ENCODE results near the gene BAAT. TPM values are rescaled to one million over a fixed set of nuclear protein-coding genes. Genes with fewer than 3 reads are reported as not detected.

Gene BAAT
- total and polyA plus RNA-seq, 2 experiments from 2014 or later: 0.19 TPM; not detected in 1

DNA sequence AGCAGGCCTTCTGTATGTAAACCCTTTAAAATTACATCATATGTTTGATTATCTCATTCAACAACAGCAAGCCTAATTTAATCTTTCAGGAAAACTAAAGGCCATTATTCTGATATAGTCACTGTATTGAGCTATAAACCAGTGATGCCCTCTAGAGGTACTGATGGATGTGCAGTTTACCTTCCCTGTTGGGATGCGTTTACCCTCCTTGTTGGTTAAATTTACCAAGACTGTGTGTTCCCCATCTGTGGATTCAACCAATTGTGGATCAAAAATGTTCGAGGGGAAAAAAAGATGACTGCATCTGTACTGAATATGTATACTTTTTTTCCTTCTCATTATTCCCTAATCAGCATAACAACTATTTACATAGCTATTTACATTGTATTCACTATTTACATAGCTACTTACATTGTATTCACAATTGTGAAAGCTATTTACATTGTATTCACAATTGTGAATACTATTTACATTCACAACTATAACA is 3.7 kb upstream of the BAAT start:
- Histone ChIP-seq H3K4me2 (ENCODE audit: unreplicated experiment) (no peak overlapping the region), H3K4me1 (ENCODE audit: insufficient read depth) (peaks cover 1% of the 10 kb centered on the region; the same call in 1 of the 2 replicates), H3F3A (ENCODE audit: insufficient read depth) (peaks cover 10% of the 10 kb centered on the region; the same call in 1 of the 2 replicates), H3K27ac (no peak overlapping the region), H3K27me3 (replicated peaks; ENCODE audit: insufficient read depth) (no peaks in the 10 kb centered on the region), H3K9me2 (ENCODE audit: insufficient read depth) (no peaks in the 10 kb centered on the region), H2AFZ (no peak overlapping the region), H4K20me1 (ENCODE audit: insufficient read depth) (peaks cover 9% of the 10 kb centered on the region; the same call in 1 of the 2 replicates), H3K9me3 (ENCODE audit: low read depth) (no peaks in the 10 kb centered on the region), H3K36me3 (ENCODE audit: low read depth) (peaks cover 12% of the 10 kb centered on the region), H3K79me2 (ENCODE audit: insufficient read depth) (peaks cover 30% of the 10 kb centered on the region), H3K9ac (no peak overlapping the region), H3K4me3 (no peak overlapping the region)
- in situ Hi-C loops (cut with MboI): no loop called here
- WGBS, 2 experiments (ENCODE audit: low coverage in 1 of 2, low lambda C conversion rate in 2 of 2, missing lambda C conversion rate in 2 of 2): 91 to 94% methylated on average over 2 of the region's 2 CpGs
- DNase-seq: peak; percentile 30
- TF ChIP-seq EZH2 (IDR thresholded peaks at IDR 0.05; ENCODE audit: insufficient read depth, poor library complexity, severe bottlenecking) (no peak), EZH2phosphoT487 (IDR thresholded peaks at IDR 0.05; ENCODE audit: insufficient read depth, low read depth) (no peak)

DNA sequence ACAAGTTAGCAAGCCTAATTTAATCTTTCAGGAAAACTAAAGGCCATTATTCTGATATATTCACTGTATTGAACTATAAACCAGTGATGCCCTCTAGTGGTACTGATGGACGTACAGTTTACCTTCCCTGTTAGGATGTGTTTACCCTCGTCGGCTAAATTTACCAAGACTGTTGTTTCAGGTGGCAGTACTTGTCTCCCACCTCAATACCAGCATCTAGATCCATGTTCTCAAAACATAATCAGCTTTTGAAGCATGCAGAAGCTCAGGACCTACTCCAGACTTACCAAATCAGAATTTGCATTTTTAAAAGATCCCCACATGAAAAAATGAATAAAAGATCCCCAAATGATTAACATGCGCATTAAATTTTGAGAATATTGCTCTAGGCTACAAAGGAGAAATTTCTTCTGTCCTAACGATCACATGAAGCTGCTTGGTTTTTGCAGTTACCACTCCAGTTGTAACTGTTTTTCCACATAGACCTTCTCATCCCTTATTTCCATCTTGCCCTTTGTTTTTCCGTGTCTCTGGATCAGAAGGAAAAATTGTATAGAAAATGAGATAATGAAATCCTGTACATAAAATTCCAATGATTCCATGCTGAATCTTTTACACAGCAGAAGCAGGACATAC is 3.2 kb upstream of the BAAT start:
- H4K20me1 ChIP-seq (ENCODE audit: insufficient read depth): peaks cover 7% of the 10 kb centered on the region; the same call in 1 of the 2 replicates
- H3K9me3 ChIP-seq (ENCODE audit: low read depth): no peaks in the 10 kb centered on the region
- no peak overlapping the region for H3K4me3 ChIP-seq
- H3F3A ChIP-seq (ENCODE audit: insufficient read depth): peaks cover 10% of the 10 kb centered on the region; the same call in 1 of the 2 replicates
- H3K79me2 ChIP-seq (ENCODE audit: insufficient read depth): peaks cover 24% of the 10 kb centered on the region
- H3K4me1 ChIP-seq (ENCODE audit: insufficient read depth): peaks cover 6% of the 10 kb centered on the region; the same call in 1 of the 2 replicates
- H3K4me2 ChIP-seq (ENCODE audit: unreplicated experiment): no peak overlapping the region
- no peak overlapping the region for H3K9ac ChIP-seq
- 77 to 79% methylated on average over 6 of the region's 6 CpGs for WGBS, 2 experiments (ENCODE audit: low coverage in 1 of 2, low lambda C conversion rate in 2 of 2, missing lambda C conversion rate in 2 of 2)
- in situ Hi-C loops (cut with MboI): no loop called here
- H2AFZ ChIP-seq: no peak overlapping the region
- H3K27ac ChIP-seq: no peak overlapping the region
- DNase-seq: peak; percentile 75
- no peaks in the 10 kb centered on the region for H3K9me2 ChIP-seq (ENCODE audit: insufficient read depth)
- TF ChIP-seq EZH2 (IDR thresholded peaks at IDR 0.05; ENCODE audit: insufficient read depth, poor library complexity, severe bottlenecking) (no peak), EZH2phosphoT487 (IDR thresholded peaks at IDR 0.05; ENCODE audit: insufficient read depth, low read depth) (no peak)
- no peaks in the 10 kb centered on the region for H3K27me3 ChIP-seq (replicated peaks; ENCODE audit: insufficient read depth)
- peaks cover 12% of the 10 kb centered on the region for H3K36me3 ChIP-seq (ENCODE audit: low read depth)

DNA sequence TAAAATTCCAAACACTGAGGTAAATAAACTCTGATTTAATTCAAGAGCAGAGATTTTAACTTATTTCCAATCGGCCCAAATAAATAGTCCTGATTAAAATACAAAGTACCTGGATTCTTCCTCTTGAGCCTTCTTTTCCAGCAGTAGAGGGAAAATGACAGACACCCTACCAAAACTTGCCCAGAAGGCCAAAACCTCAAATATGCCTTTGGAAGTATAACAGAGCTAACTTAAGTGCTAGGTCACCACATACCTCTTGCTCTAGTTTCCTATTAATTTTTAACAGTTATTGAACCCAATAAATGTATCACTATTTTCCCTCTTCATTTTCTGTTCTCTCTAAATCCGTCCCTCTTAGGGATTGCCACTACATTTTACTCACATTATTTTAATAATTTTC is 1.4 kb downstream of the BAAT start:
- H3K9me2 ChIP-seq (ENCODE audit: insufficient read depth): no peaks in the 10 kb centered on the region
- WGBS, 2 experiments (ENCODE audit: low coverage in 1 of 2, low lambda C conversion rate in 2 of 2, missing lambda C conversion rate in 2 of 2): 85 to 91% methylated on average over 2 of the region's 2 CpGs
- H3K9ac ChIP-seq: no peak overlapping the region
- H3K79me2 ChIP-seq (ENCODE audit: insufficient read depth): no peaks in the 10 kb centered on the region
- H3K27ac ChIP-seq: no peak overlapping the region
- peaks cover 6% of the 10 kb centered on the region; the same call in 1 of the 2 replicates for H3K4me1 ChIP-seq (ENCODE audit: insufficient read depth)
- H3K4me3 ChIP-seq: no peak overlapping the region
- in situ Hi-C loops (cut with MboI): no loop called here
- peaks cover 6% of the 10 kb centered on the region; the same call in 1 of the 2 replicates for H3F3A ChIP-seq (ENCODE audit: insufficient read depth)
- H3K4me2 ChIP-seq (ENCODE audit: unreplicated experiment): peak overlapping the region; percentile 1
- DNase-seq: peak; percentile 23
- H3K36me3 ChIP-seq (ENCODE audit: low read depth): no peaks in the 10 kb centered on the region
- no peaks in the 10 kb centered on the region for H3K9me3 ChIP-seq (ENCODE audit: low read depth)
- TF ChIP-seq EZH2 (IDR thresholded peaks at IDR 0.05; ENCODE audit: insufficient read depth, poor library complexity, severe bottlenecking) (no peak), EZH2phosphoT487 (IDR thresholded peaks at IDR 0.05; ENCODE audit: insufficient read depth, low read depth) (no peak)
- H4K20me1 ChIP-seq (ENCODE audit: insufficient read depth): no peaks in the 10 kb centered on the region
- H2AFZ ChIP-seq: no peak overlapping the region
- no peaks in the 10 kb centered on the region for H3K27me3 ChIP-seq (replicated peaks; ENCODE audit: insufficient read depth)

DNA sequence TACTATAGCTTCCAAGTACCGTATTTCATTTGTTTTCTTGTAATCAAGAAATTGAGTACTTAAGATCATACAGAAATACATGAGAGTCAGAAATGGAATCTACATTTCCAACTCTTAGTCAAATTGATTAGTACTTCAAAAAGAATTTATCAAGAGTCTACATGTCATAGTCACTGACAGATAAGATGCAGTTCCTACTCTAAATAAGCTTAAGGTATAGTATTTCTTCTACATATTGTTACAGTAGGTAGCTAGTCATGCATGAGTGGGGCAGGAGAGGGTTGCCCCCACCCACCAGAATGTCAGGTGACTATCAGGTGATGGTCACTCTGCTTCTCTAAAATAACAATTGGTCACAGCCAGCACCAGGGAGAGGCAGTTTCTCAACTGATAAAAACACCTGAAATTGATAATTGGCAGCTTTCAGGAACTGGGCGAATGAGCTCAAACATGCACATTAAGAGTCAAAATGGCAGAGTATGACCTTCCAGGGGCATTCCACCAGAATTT is 2.9 kb downstream of the BAAT start:
- H3K4me1 ChIP-seq (ENCODE audit: insufficient read depth): peaks cover 13% of the 10 kb centered on the region
- H3K36me3 ChIP-seq (ENCODE audit: low read depth): no peaks in the 10 kb centered on the region
- no peak overlapping the region for H3K9ac ChIP-seq
- H3K79me2 ChIP-seq (ENCODE audit: insufficient read depth): no peaks in the 10 kb centered on the region
- DNase-seq: no peak
- no peaks in the 10 kb centered on the region for H4K20me1 ChIP-seq (ENCODE audit: insufficient read depth)
- H3F3A ChIP-seq (ENCODE audit: insufficient read depth): peaks cover 9% of the 10 kb centered on the region
- 99 to 100% methylated on average over 2 of the region's 2 CpGs for WGBS, 2 experiments (ENCODE audit: low coverage in 1 of 2, low lambda C conversion rate in 2 of 2, missing lambda C conversion rate in 2 of 2)
- H2AFZ ChIP-seq: no peak overlapping the region
- TF ChIP-seq EZH2 (IDR thresholded peaks at IDR 0.05; ENCODE audit: insufficient read depth, poor library complexity, severe bottlenecking): no peak
- TF ChIP-seq EZH2phosphoT487 (IDR thresholded peaks at IDR 0.05; ENCODE audit: insufficient read depth, low read depth): no peak
- in situ Hi-C loops (cut with MboI): no loop called here
- no peaks in the 10 kb centered on the region for H3K9me2 ChIP-seq (ENCODE audit: insufficient read depth)
- no peak overlapping the region for H3K4me2 ChIP-seq (ENCODE audit: unreplicated experiment)
- H3K27me3 ChIP-seq (replicated peaks; ENCODE audit: insufficient read depth): no peaks in the 10 kb centered on the region
- H3K9me3 ChIP-seq (ENCODE audit: low read depth): no peaks in the 10 kb centered on the region
- no peak overlapping the region for H3K4me3 ChIP-seq
- no peak overlapping the region for H3K27ac ChIP-seq
